WERI-Rb-1 (cell line): ENCODE results near the gene ATXN7L1.

Experiments used
- DNase-seq: peaks from one replicate; pipeline ENCODE4 v3.0.0-alpha.2; 2020
- H3K27ac ChIP-seq: fragments of 250-450 bp; sonication (Bioruptor Pico); 2 replicates; pipeline ENCODE4 v1.5.1; 2020; ENCODE audit warnings: mild to moderate bottlenecking, moderate library complexity
- H3K27me3 ChIP-seq: fragments of 250-450 bp; sonication (Bioruptor Pico); 2 replicates; pipeline ENCODE4 v1.5.1; 2021; ENCODE audit warnings: mild to moderate bottlenecking, low read depth, moderate library complexity; ENCODE audit not compliant: insufficient read depth, severe bottlenecking
- H3K36me3 ChIP-seq: fragments of 250-450 bp; sonication (Bioruptor Pico); 2 replicates; pipeline ENCODE4 v1.5.1; 2020; ENCODE audit warnings: mild to moderate bottlenecking, moderate library complexity
- H3K4me3 ChIP-seq: 2 replicates; pipeline ENCODE4 v1.5.1; 2011; ENCODE audit warnings: low read depth, mild to moderate bottlenecking, control low read depth, low read length
- H3K9me3 ChIP-seq: fragments of 250-450 bp; sonication (Bioruptor Pico); 2 replicates; pipeline ENCODE4 v1.5.1; 2021; ENCODE audit warnings: mild to moderate bottlenecking, moderate library complexity; ENCODE audit not compliant: severe bottlenecking
- CTCF ChIP-seq: IDR thresholded peaks from 2 replicates; pipeline ENCODE4 v1.5.1; 2011; ENCODE audit warnings: low read depth, mild to moderate bottlenecking, control low read depth, inconsistent platforms, low read length

Gene ATXN7L1

GRCh38 chr7:105874055-105874454, 2.3 kb downstream of the ATXN7L1 start:
- peaks cover 12% of the 10 kb centered on the region for H3K27me3 ChIP-seq
- DNase-seq, result no peak
- TF ChIP-seq CTCF, result no peak
- no peaks in the 10 kb centered on the region for H3K9me3 ChIP-seq
- H3K4me3 ChIP-seq, result no peak overlapping the region
- H3K36me3 ChIP-seq, result no peaks in the 10 kb centered on the region
- no peak overlapping the region for H3K27ac ChIP-seq

- no peaks in the 10 kb centered on the region for H3K9me3 ChIP-seq
- no peak for TF ChIP-seq CTCF
- H3K27me3 ChIP-seq, result peaks cover 2% of the 10 kb centered on the region
- no peak for DNase-seq
- H3K4me3 ChIP-seq, result no peak overlapping the region
- H3K27ac ChIP-seq, result no peak overlapping the region
- no peaks in the 10 kb centered on the region for H3K36me3 ChIP-seq
Measured at GRCh38 chr7:105872491-105872890, 3.9 kb downstream of the ATXN7L1 start.

GRCh38 chr7:105871142-105871541, 5.3 kb downstream of the ATXN7L1 start:
- Histone ChIP-seq H3K27ac (no peak overlapping the region), H3K27me3 (no peaks in the 10 kb centered on the region), H3K9me3 (no peaks in the 10 kb centered on the region), H3K36me3 (no peaks in the 10 kb centered on the region), H3K4me3 (no peak overlapping the region)
- DNase-seq, result no peak
- TF ChIP-seq CTCF, result no peak

- Histone ChIP-seq H3K27ac (no peak overlapping the region), H3K36me3 (no peaks in the 10 kb centered on the region), H3K27me3 (no peaks in the 10 kb centered on the region), H3K9me3 (no peaks in the 10 kb centered on the region), H3K4me3 (no peak overlapping the region)
- TF ChIP-seq CTCF, result no peak
- DNase-seq, result no peak
Measured at GRCh38 chr7:105866102-105866801, 10.1 kb downstream of the ATXN7L1 start.

- no peaks in the 10 kb centered on the region for H3K27me3 ChIP-seq
- no peak for TF ChIP-seq CTCF
- H3K4me3 ChIP-seq, result no peak overlapping the region
- no peak overlapping the region for H3K27ac ChIP-seq
- DNase-seq, result no peak
- no peaks in the 10 kb centered on the region for H3K9me3 ChIP-seq
- no peaks in the 10 kb centered on the region for H3K36me3 ChIP-seq
Measured at GRCh38 chr7:105863876-105864275, 12.5 kb downstream of the ATXN7L1 start.

- DNase-seq, result no peak
- Histone ChIP-seq H3K36me3 (no peaks in the 10 kb centered on the region), H3K9me3 (no peaks in the 10 kb centered on the region), H3K27ac (no peak overlapping the region), H3K27me3 (no peaks in the 10 kb centered on the region), H3K4me3 (no peak overlapping the region)
- no peak for TF ChIP-seq CTCF
Measured at GRCh38 chr7:105862770-105863169, 13.6 kb downstream of the ATXN7L1 start.
